Activated CD4-positive, CD25-positive, alpha-beta regulatory T cell treated with anti-CD3 and anti-CD28 coated beads, Interleukin-2, amount 50 U/mL, for 24 hours (primary cell): ENCODE measurements around the gene TBC1D24.
"Not testable (repeated sequence)": the region's sequence is repeated elsewhere in the genome, so short reads cannot be mapped to it uniquely, and the experiment has no call there.

Experiments
- ATAC-seq, 2 donors: fragments of 150-1000 bp; cut with Tn5 transposase; one replicate each; pipeline ENCODE4 v1.10.0; 2021; ENCODE audit warnings: mild to moderate bottlenecking in 1 of 2, moderate library complexity in 1 of 2

Gene TBC1D24

DNA sequence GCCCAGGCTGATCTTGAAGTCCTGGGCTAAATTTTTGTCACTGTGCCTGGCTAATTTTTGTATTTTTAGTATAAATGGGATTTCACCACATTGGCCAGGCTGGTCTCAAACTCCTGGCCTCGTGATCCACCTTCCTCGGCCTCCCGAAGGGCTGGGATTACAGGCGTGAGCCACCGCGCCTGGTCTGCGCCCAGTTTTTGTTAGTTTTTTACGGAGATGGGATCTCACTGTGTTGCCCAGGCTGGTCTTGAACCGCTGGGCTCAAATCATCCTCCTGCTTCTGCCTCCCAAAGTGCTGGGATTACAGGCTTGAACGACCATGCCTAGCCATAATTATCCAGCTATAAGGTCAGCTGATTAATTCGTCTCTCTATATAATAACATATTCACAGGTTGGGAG lies 59.0 kb downstream of the TBC1D24 start:
- ATAC-seq = no peak

DNA sequence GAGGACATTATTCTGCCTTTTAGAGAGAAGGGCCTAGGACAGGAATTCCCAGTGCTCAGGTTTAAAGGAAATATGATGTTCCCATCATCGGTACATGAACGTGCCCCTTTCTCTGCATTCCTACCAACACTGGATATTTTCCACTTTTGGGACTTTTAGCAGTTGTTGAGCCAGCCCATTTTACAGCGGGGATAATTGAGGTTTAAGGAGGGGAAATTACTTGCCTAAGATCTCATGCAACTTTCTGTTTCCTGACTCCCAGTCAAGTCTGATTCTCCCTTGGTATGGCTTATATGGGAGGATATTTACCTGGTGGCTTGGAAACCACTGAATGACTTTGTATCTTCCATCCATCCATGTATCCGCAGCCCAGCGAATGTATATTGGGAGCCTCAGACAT lies 59.4 kb downstream of the TBC1D24 start:
- ATAC-seq = not testable (repeated sequence)

DNA sequence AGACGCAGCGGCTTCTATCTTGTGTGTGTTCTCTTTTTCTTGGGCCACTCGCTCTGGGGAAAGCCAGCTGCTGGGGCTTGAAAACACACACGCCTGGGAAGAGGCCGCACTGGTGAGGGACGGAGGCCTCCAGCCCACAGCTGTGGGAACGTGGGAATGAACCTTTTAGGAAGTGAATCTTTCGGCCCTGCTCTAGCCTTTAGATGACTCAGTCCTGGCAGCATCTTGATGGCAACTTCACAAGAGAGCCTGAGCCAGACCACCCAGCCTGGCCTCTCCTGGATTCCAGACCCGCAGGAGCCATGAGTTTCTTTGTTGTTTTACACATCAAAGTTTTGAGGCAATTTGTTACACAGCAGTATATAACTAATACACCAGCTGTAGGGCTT lies 60.7 kb downstream of the TBC1D24 start:
- no peak for ATAC-seq

DNA sequence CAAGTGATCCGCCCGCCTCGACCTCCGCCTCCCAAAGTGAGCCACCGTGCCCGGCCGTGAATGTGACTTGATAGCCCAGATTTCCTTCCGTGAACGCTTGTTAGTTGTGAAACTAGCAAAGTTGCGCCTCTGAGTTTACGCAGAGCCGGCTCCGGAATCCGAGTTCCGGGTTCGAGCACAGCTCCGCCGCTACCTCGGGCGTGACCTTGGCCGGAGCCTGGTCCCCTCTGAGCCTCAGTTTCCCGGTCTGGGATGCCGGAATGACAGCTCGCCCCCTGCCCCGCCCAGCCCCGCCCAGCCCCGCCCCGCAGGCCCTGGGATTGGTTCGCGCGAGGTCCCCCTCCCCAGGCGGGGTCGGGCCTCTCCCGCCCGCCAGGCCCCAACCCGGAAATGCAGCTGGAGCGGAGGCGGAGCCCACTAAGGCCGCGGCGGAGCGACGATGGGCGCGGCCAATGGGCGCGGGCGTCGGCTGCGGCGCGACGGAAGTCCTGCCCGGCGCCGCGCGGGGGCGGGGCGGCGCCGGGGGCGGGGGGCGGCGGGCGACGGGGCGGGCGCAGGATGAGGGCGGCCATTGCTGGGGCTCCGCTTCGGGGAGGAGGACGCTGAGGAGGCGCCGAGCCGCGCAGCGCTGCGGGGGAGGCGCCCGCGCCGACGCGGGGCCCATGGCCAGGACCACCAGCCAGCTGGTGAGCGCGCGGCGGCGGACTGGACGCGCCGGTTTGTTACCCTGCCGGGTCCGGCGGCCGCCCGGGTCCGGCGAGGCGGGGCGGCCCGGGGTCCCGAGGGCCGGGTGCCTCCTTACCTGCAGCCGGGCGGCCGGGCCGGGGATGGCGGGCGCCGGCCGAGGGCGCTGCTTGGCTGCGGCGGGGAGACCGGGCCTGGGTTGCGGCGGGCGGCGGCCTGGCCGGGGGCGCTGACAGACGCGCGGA lies 62.8 kb downstream of the TBC1D24 start, which contains the start of gene PDPK1:
TSS of gene PDPK1 (plus strand) at position 571 of the 929 bp plus-strand sequence. CDS start at position 663, 92 bp downstream.
- peak; percentile 90 to 92 for ATAC-seq

DNA sequence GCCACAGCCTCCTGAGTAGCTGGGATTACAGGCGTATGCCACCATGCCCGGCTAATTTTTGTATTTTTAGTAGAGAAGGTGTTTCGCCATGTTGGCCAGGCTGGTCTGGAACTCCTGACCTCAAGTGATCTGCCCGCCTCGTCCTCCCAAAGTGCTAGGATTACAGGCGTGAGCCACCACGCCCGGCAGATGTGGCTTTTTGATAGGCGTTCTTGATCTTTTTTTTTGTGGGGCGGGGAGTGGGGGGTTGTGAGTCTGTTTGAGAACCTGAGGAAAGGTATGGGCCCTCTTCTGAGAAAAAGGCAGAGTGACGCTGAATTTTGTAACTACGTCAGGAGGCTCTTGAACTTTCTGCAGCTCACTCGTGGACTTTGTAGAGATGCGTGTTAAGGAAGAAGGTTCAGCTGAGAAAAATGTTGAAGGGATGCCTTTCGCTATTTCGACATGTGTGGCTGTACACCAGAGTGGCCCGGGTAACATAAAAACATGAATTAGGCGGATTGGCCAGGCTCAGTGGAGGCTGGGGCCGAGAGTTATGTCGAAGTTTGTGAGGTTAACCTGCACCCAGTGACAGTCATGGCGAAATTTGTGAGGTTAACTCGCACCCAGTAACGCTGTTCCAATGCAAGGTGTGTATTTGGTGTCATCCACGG lies 64.4 kb downstream of the TBC1D24 start:
- ATAC-seq = not testable (repeated sequence)

DNA sequence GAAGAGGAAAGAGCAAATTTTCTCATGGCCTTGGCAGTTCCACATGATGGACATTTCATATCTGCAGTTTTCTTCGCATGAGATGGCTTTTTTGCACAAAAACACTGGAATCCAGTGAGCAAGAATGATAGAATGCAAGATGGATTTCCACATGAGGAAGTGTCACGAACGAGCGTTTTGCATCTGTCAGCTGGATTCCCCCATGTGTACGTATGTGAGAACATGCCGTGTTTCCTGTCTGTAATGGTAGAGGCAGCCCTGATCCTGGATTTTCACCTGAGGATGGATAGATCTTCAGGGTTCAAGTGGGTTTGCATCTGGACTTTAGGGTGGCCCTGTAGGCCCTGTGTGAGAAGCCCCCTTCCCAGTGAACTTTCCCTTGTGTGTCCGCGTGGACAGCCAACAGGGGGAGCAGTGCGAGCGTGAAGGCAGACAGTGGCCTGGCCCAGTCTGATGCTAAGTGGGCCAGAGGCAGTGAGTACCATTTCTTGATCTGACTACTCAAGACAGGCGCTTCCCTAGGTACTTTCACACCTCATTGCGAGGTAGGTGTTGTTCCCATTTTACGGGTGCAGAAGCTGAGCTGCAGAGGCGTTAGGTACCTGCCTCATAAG lies 65.0 kb downstream of the TBC1D24 start:
- ATAC-seq = peak in 1 of 2 donors; percentile 14

DNA sequence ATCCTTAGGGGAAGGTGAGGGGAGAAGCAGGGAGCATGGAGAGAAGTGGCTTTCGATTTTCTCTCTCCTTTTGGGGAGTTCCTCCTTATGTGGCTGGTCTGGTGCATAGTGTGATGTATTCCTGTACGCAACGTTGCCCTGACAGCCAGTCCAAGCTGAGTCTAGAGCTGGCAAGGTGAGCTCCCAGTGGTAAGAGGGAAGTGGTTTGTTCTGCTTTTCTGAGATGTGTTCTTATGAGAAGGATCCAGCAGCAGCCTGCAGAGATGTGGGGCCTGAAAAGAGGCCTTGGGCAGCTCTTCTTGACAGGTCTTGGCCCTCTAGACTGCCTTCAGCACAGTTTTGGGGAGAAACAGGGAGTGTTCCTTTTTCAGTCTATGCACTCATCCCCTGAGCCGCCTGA lies 66.0 kb downstream of the TBC1D24 start:
- ATAC-seq = not testable (repeated sequence)

DNA sequence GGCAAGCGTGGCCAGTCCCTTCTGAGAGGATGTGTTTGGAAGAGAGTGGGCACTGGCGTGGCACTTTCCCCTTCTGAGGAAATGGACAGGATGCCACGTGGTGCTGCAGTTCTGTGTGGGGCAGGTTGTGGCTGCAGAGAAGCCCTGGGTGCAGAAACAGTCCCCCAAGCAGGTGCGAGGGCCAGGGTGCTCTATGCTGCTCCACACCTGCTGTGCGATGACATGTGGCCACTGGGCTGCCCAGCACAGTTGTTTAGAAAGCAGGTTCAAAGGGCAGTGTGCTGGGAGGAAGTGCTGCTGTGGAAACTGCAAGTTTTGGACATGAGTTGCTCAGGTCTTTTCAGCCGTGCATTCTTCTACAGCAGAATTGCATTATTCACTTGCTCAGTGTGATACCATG lies 66.5 kb downstream of the TBC1D24 start:
- ATAC-seq = not testable (repeated sequence)

DNA sequence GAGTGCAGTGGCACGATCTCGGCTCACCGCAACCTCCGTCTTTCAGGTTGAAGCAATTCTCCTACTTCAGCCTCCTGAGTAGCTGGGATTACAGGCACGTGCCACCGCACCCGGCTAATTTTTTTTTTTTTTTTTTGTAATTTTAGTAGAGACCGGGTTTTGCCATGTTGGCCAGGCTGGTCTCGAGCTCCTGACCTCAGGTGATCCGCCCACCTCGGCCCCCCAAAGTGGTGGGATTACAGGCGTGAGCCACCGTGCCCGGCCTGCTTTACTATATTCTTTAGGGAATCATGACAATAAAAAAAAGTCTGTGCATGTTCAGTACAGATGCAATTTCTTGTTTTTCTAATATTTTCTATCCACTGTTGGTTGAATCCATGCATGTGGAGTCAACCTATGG lies 68.8 kb downstream of the TBC1D24 start:
- ATAC-seq = not testable (repeated sequence)

DNA sequence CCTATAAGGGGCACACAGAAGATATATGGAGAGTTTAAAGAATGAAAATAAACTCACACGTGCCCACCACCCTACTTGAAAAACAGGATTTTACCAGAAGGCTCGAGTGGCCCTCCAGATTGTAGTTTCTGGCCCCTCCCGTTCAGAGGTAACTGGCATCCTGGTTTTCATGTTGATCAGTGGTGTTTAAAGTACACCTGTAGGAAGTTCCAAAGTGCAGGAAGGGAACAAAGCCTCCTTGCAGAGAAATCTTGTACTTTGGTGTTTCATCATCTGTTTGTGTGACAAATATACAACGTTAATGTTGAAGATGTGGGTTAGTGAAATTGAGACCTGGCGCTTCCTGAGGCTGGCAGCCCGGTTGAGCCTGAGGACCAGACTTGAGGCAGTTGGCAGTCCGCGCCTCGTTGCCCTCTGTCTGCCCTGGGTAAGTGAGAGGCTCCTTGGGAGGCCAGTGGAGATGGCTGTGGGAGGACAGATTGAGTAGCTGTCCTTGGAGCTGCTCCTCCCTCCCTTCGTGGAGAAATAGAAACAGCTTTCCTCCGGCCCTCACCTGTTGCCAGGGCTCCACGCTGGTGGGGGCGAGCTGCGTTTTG lies 75.5 kb downstream of the TBC1D24 start:
- not testable (repeated sequence) for ATAC-seq

DNA sequence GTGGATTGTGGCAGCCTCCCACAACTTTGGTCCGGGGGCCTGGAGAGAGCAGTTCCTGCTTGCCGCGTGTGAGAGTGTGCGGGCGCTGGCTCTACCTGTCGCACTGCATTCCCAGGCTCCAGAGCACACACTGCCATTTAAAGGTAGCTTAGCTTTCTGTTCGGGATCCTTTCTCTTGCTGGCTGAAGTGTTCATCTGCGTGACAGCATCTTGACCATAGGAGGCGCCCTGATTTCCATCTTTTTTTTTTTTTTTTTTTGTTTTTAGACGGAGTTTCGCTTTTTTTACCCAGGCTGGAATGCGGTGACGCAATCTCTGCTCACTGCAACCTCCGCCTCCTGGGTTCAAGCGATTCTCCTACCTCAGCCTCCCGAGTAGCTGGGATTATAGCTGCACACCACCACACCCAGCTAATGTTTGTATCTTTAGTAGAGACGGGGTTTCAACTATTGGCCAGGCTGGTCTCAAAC lies 76.5 kb downstream of the TBC1D24 start:
- not testable (repeated sequence) for ATAC-seq

DNA sequence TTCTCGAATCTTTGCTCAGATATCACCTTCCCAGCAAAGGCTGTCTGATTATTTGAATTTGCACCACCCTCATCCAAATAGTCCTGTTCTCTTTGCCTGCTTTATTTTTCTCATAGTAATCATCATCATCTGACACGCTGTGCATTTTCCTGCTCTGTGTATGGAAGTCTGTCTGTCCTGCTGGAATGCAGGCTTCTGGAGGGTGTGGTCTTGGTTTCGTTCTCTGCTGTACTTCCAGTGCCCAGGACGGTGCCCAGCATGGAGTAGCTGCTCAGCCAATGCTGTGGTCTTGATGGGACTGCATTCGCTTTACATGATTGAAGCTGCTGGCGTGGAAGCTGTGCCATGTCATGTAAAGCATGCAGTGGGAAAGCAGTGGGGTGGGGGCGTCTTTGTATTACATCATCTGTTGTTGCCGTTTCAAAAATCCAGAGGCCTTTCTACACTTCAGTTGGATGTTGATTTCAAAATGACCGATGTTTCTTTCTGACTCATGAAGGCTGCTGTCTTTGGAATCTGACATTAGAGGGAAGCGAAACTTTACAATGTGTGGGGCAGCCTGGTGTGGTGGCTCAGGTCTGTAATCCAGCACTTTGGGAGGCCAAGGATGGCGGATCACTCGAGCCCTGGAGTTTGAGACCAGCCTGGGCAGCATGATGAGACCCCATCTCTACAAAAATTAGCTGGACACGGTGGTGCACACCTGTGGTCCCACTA lies 79.9 kb downstream of the TBC1D24 start:
- not testable (repeated sequence) for ATAC-seq
